ENCODE data around the gene RPP14.
"Not testable (repeated sequence)": the region's sequence is repeated elsewhere in the genome, so short reads cannot be mapped to it uniquely, and the experiment has no call there.

Gene RPP14

GRCh38 chr3:58333206-58334012 is 27.4 kb downstream of the RPP14 start:
- TF ChIP-seq CTCF (IDR thresholded peaks at IDR 0.05; ENCODE audit: insufficient read depth, missing control alignments), result peak; percentile 16
- FAIRE-seq (no peak), DNase-seq (ENCODE audit: insufficient read length, low spot score) (no peak)

- no peak for FAIRE-seq
- no peak for DNase-seq (ENCODE audit: insufficient read length, low spot score)
- TF ChIP-seq CTCF (IDR thresholded peaks at IDR 0.05; ENCODE audit: insufficient read depth, missing control alignments), result no peak
Observed at GRCh38 chr3:58334013-58334321, 27.9 kb downstream of the RPP14 start.

GRCh38 chr3:58334506-58334884 is 28.4 kb downstream of the RPP14 start:
- FAIRE-seq (no peak), DNase-seq (ENCODE audit: insufficient read length, low spot score) (no peak)
- no peak for TF ChIP-seq CTCF (IDR thresholded peaks at IDR 0.05; ENCODE audit: insufficient read depth, missing control alignments)

- DNase-seq (ENCODE audit: insufficient read length, low spot score), result no peak
Observed at GRCh38 chr3:58335652-58335947, 29.6 kb downstream of the RPP14 start.

GRCh38 chr3:58336135-58336882 is 30.3 kb downstream of the RPP14 start:
- no peak for TF ChIP-seq CTCF (IDR thresholded peaks at IDR 0.05; ENCODE audit: insufficient read depth, missing control alignments)
- no peak for DNase-seq (ENCODE audit: insufficient read length, low spot score)
- no peak for FAIRE-seq

More at GRCh38 chr3:58335652-58335947, 29.6 kb downstream of the RPP14 start:
- TF ChIP-seq CTCF (IDR thresholded peaks at IDR 0.05; ENCODE audit: insufficient read depth, missing control alignments), result no peak
- no peak for FAIRE-seq

- DNase-seq (ENCODE audit: insufficient read length, low spot score) (no peak), FAIRE-seq (no peak)
- TF ChIP-seq CTCF (IDR thresholded peaks at IDR 0.05; ENCODE audit: insufficient read depth, missing control alignments), result no peak
Observed at GRCh38 chr3:58337190-58337589, 31.1 kb downstream of the RPP14 start.

- DNase-seq (ENCODE audit: insufficient read length, low spot score); FAIRE-seq: not testable (repeated sequence)
Observed at GRCh38 chr3:58339146-58339545, 33.1 kb downstream of the RPP14 start.
